Mesodermal cell (in vitro differentiated cells): ENCODE data around the gene SMAD3.
"Not testable (repeated sequence)": the region's sequence is repeated elsewhere in the genome, so short reads cannot be mapped to it uniquely, and the experiment has no call there.

ENCODE experiments used
- H3K27ac ChIP-seq: 2 replicates; pipeline ENCODE4 v1.7.0; 2013; ENCODE audit warnings: mild to moderate bottlenecking, low read depth, low read length, moderate library complexity; ENCODE audit not compliant: severe bottlenecking
- H3K36me3 ChIP-seq: 2 replicates; pipeline ENCODE4 v1.7.1; 2013; ENCODE audit warnings: mild to moderate bottlenecking, low read length, moderate library complexity; ENCODE audit not compliant: control insufficient read depth, insufficient read depth
- H3K4me1 ChIP-seq: one replicate; pipeline ENCODE4 v1.7.1; 2013; ENCODE audit warnings: mild to moderate bottlenecking, low read length; ENCODE audit not compliant: insufficient read depth, control insufficient read depth, poor library complexity, severe bottlenecking
- H3K4me3 ChIP-seq: 2 replicates; pipeline ENCODE4 v1.7.0; 2013; ENCODE audit warnings: low read length, control low read depth, mild to moderate bottlenecking; ENCODE audit not compliant: insufficient read depth, poor library complexity, severe bottlenecking; ENCODE audit errors: extremely low read depth
- H3K9me3 ChIP-seq: 2 replicates; pipeline ENCODE4 v1.7.1; 2013; ENCODE audit warnings: mild to moderate bottlenecking, low read length, moderate library complexity; ENCODE audit not compliant: control insufficient read depth
- WGBS, 2 experiments: methylation state at CpG; one replicate each; pipeline ENCODE4 v1.1.5; 2013; ENCODE audit warnings: missing lambda C conversion rate in 2 of 2; ENCODE audit not compliant: insufficient coverage in 2 of 2; 5-methylcytosine and 5-hydroxymethylcytosine counted together

The SMAD3 gene

DNA sequence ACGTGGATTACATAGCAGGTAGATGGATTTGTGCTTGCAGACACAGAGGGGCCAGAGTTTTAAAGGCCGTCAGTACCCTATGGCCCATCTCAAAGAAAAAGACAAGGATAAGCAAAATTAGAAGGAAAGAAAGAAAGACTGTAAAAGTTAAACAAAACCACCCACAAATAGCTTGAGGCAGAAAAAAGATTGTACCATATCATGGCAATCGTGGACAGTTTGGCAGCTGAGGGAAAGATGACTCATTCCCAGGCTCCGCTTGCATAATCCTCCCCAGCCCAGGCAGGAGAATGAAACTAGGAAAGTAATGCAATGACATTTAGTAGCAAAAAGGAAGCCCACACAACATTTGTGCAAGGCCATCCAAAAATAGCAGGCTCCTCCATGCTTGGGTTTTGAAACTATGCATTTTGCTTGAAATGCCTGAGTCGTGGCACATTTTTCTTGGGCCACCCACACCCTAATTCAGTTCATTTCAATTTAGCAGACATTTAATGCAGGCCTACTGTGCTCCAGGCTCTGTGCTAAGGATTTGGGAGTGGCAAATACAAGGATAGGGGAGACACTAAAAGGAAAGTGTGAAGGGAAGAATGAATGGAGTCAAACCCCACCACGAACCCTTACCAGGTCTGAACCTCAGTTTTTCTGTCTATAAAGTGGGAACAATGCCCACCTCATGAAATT lies 40.9 kb upstream of the SMAD3 start:
- Histone ChIP-seq H3K9me3 (no peaks in the 10 kb centered on the region), H3K36me3 (no peaks in the 10 kb centered on the region), H3K27ac (peak overlapping the region; percentile 88), H3K4me1 (peaks cover 28% of the 10 kb centered on the region), H3K4me3 (no peak overlapping the region)
- 0 to 42% methylated on average over 1 to 2 of the region's 6 CpGs for WGBS, 2 experiments

- Histone ChIP-seq H3K36me3 (no peaks in the 10 kb centered on the region), H3K4me3 (no peak overlapping the region), H3K4me1 (peaks cover 32% of the 10 kb centered on the region), H3K27ac (peak overlapping the region; percentile 88), H3K9me3 (no peaks in the 10 kb centered on the region)
- WGBS, 2 experiments, result 78 to 89% methylated on average over 2 to 3 of the region's 3 CpGs
These were observed 40.4 kb upstream of the SMAD3 start for GRCh38 chr15:67024998-67025368.

DNA sequence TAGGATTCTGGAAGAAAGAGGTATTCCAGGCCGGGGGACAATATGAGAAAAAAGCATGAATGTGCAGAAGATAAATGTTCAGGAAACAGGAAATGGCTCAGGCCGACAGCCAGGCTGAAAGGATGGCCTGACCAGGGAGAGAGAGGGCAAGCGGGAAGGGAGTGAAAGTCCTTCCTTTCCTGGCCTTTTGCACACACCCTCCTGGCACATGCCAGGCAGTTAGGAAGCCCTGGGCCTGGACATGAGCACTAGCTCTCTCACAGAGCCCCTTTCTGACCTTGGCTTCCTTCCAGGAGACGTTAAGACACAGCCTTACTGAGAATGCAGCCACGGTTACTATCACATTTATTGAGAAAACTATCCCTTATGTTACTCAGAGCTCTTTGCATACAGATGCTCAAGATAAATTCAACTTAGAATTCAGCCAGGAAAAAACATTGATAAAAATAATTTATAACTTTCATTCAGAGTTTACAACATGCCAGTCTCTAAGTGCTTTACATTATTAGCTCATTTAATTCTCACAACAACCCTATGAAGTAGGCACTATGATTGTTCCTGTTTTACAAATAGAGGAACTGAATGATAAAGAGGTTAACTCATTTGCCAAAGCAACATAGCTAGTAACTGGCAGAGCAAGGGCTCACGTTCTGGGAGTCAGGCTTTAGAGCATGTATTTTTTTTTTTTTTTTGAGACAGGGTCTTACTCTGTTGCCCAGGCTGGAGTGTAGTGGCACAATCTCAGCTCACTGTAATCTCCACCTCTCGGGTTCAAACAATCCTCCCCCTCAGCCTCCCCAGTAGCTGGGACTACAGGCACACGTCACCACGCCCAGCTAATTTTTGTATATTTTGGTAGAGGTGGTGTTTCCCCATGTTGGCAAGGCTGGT lies 39.4 kb upstream of the SMAD3 start:
- no peaks in the 10 kb centered on the region for H3K9me3 ChIP-seq
- H3K27ac ChIP-seq, result peak overlapping the region; percentile 88
- H3K4me3 ChIP-seq, result no peak overlapping the region
- no peaks in the 10 kb centered on the region for H3K36me3 ChIP-seq
- WGBS, 2 experiments, result 70 to 77% methylated on average over 5 to 6 of the region's 9 CpGs
- peaks cover 40% of the 10 kb centered on the region for H3K4me1 ChIP-seq

- peaks cover 40% of the 10 kb centered on the region for H3K4me1 ChIP-seq
- no peak overlapping the region for H3K27ac ChIP-seq
- no peaks in the 10 kb centered on the region for H3K9me3 ChIP-seq
- H3K36me3 ChIP-seq, result no peaks in the 10 kb centered on the region
- H3K4me3 ChIP-seq, result no peak overlapping the region
- WGBS, 2 experiments, result 94 to 100% methylated on average over 2 to 3 of the region's 4 CpGs
These were observed 38.8 kb upstream of the SMAD3 start for GRCh38 chr15:67026610-67026967.

DNA sequence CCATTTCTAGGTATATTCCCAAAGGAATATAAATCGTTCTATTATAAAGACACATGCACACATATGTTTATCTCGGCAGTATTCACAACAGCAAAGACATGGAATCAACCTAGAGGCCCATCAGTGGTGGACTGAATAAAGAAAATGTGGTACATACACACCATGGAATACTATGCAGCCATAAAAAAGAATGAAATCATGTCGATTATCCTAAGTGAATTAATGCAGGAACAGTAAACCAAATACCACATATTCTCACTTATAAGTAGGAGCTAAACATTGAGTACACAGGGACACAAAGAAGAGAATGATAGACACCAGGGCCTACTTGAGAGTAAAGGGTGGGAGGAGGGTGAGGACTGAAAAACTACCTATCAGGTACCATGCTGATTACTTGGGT lies 37.0 kb upstream of the SMAD3 start:
- WGBS, 2 experiments, result 100% methylated on average over 1 of the region's 3 CpGs; no CpG with 5 or more reads in 1 of the 2 experiments
- H3K4me1 ChIP-seq, result peaks cover 40% of the 10 kb centered on the region
- not testable (repeated sequence) for H3K36me3 ChIP-seq, H3K9me3 ChIP-seq, H3K27ac ChIP-seq, H3K4me3 ChIP-seq

GRCh38 chr15:67030036-67030762 lies 35.2 kb upstream of the SMAD3 start:
- Histone ChIP-seq H3K36me3 (no peaks in the 10 kb centered on the region), H3K4me1 (peaks cover 32% of the 10 kb centered on the region), H3K4me3 (no peak overlapping the region), H3K27ac (no peak overlapping the region), H3K9me3 (peaks cover 2% of the 10 kb centered on the region)
- WGBS, 2 experiments, result 0 to 28% methylated on average over 1 to 2 of the region's 5 CpGs

- Histone ChIP-seq H3K36me3 (no peaks in the 10 kb centered on the region), H3K4me3 (no peak overlapping the region), H3K27ac (no peak overlapping the region), H3K9me3 (peaks cover 2% of the 10 kb centered on the region), H3K4me1 (peaks cover 23% of the 10 kb centered on the region)
These were observed 34.1 kb upstream of the SMAD3 start for GRCh38 chr15:67031331-67031730.

- Histone ChIP-seq H3K4me3 (no peak overlapping the region), H3K9me3 (peaks cover 2% of the 10 kb centered on the region), H3K36me3 (no peaks in the 10 kb centered on the region), H3K4me1 (peaks cover 29% of the 10 kb centered on the region), H3K27ac (no peak overlapping the region)
- 100% methylated on average over 2 to 3 of the region's 3 CpGs for WGBS, 2 experiments
These were observed 32.8 kb upstream of the SMAD3 start for GRCh38 chr15:67032608-67033007.

DNA sequence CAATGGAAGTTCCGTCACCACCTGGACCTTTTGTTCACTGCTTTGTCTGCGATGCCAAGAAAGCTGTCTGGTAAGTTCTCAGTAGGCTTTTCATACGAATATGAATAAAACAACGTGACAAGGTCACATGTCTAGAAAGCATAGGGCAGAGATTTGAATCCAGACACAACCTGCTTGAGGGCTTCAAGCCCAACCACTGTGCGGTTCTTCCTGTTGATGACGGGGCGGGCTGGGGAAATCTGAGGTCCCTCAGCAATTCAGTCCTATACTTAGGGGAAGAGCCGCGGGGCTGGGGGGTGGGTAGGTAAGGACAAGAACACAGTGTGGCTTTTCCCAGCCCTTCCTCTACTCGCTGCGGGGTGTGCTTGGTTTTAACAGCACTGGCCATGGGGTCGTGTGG lies 32.4 kb upstream of the SMAD3 start:
- H3K9me3 ChIP-seq, result peaks cover 2% of the 10 kb centered on the region
- H3K4me3 ChIP-seq, result no peak overlapping the region
- no peak overlapping the region for H3K27ac ChIP-seq
- H3K4me1 ChIP-seq, result peaks cover 29% of the 10 kb centered on the region
- 48 to 53% methylated on average over 9 to 11 of the region's 12 CpGs for WGBS, 2 experiments
- H3K36me3 ChIP-seq, result no peaks in the 10 kb centered on the region

- Histone ChIP-seq H3K4me1 (peaks cover 35% of the 10 kb centered on the region), H3K9me3 (peaks cover 2% of the 10 kb centered on the region), H3K27ac (no peak overlapping the region), H3K36me3 (no peaks in the 10 kb centered on the region), H3K4me3 (peak overlapping the region; percentile 3)
- 13 to 16% methylated on average over 48 to 49 of the region's 50 CpGs for WGBS, 2 experiments
These were observed 31.8 kb upstream of the SMAD3 start for GRCh38 chr15:67033571-67034044.
